Upper lobe of left lung (tissue), 6 donors: ENCODE data around the gene CHDH. TPM values are rescaled to one million over a fixed set of nuclear protein-coding genes. Genes with fewer than 3 reads are reported as not detected.

Experiments used
- ATAC-seq, 2 donors: fragments of 200-7000 bp; cut with Tn5 transposase; one replicate each; pipeline ENCODE4 v1.9.1; 2022; ENCODE audit warnings: mild to moderate bottlenecking in 2 of 2, moderate library complexity in 2 of 2; ENCODE audit not compliant: low FRiP score in 2 of 2
- DNase-seq, 2 donors: peaks; one replicate each; pipeline ENCODE4 v3.0.0-alpha.2; 2019 to 2020
- H3K27ac ChIP-seq, 4 donors: fragments of 200-600 bp; sonication (generic); one replicate each; pipeline ENCODE4 v1.5.1; 2016 to 2019
- H3K27me3 ChIP-seq, 4 donors: fragments of 200-600 bp; sonication (generic); one replicate each; pipeline ENCODE4 v1.5.1; 2017 to 2019
- H3K36me3 ChIP-seq, 4 donors: fragments of 200-600 bp; sonication (generic); one replicate each; pipeline ENCODE4 v1.5.1; 2016 to 2019
- H3K4me1 ChIP-seq, 4 donors: fragments of 200-600 bp; sonication (generic); one replicate each; pipeline ENCODE4 v1.5.1; 2018 to 2019
- H3K4me3 ChIP-seq, 4 donors: fragments of 200-600 bp; sonication (generic); one replicate each; pipeline ENCODE4 v1.5.1; 2017 to 2019; ENCODE audit warnings: mild to moderate bottlenecking in 2 of 4, moderate library complexity in 1 of 4
- H3K9me3 ChIP-seq, 4 donors: fragments of 200-600 bp; sonication (generic); one replicate each; pipeline ENCODE4 v1.5.1; 2018 to 2019
- CTCF ChIP-seq, 6 experiments: fragments of 450-650 bp in 4 of 6; fragments of 200-600 bp in 2 of 6; sonication (generic) in 2 of 6; IDR thresholded peaks; one replicate each; pipeline ENCODE4 v1.5.1; 2016 to 2019; ENCODE audit warnings: antibody characterized with exemption in 6 of 6
- EP300 ChIP-seq, 4 donors: sonication (generic); formaldehyde crosslinking; IDR thresholded peaks; one replicate each; pipeline ENCODE4 v1.5.1; 2017; ENCODE audit warnings: antibody characterized with exemption in 4 of 4, control low read depth in 2 of 4
- POLR2A ChIP-seq, 4 donors: fragments of 450-650 bp; IDR thresholded peaks; one replicate each; pipeline ENCODE4 v1.5.1; 2016 to 2017; ENCODE audit warnings: antibody characterized with exemption in 4 of 4, mild to moderate bottlenecking in 2 of 4
- POLR2AphosphoS5 ChIP-seq, 2 donors: sonication (generic); formaldehyde crosslinking; IDR thresholded peaks; one replicate each; pipeline ENCODE4 v1.5.1; 2017; ENCODE audit warnings: antibody characterized with exemption in 2 of 2
- WGBS, 2 donors: methylation state at CpG; one replicate each; pipeline ENCODE4 v1.1.5; 2017 to 2018; 5-methylcytosine and 5-hydroxymethylcytosine counted together
- total RNA-seq, 6 donors: library from RNA; depleted of rRNA in 4 of 6; stranded (reverse); fragments of >200 nt in 4 of 6; gene quantifications; one replicate each; pipeline versions ENCODE4 v1.1.0 to v1.2.1, GENCODE V29; 2016 to 2021
- donor health status: DM: no; HTN: no; CAD: no; lungs with moderate emphysema.
- donor health status: DM: no; HTN: yes; CAD: no; lungs with severe emphysema.

CHDH gene
- total RNA-seq, 6 donors from 2014 or later, result 9.1 to 20.9 (median 13.9) TPM

GRCh38 chr3:53795789-53796560 lies 50.2 kb downstream of the CHDH start:
- TF ChIP-seq POLR2A (IDR thresholded peaks at IDR 0.05) (no peak), CTCF (IDR thresholded peaks at IDR 0.05) (no peak), EP300 (IDR thresholded peaks at IDR 0.05) (no peak), POLR2AphosphoS5 (IDR thresholded peaks at IDR 0.05) (no peak)
- ATAC-seq, result no peak

GRCh38 chr3:53795176-53795575 lies 51.0 kb downstream of the CHDH start:
- 56 to 75% methylated on average over 3 of the region's 3 CpGs for WGBS, 2 donors
- Histone ChIP-seq H3K27ac (no peak overlapping the region), H3K27me3 (no peaks in the 10 kb centered on the region), H3K36me3 (no peaks in the 10 kb centered on the region), H3K4me1 (no peaks in the 10 kb centered on the region), H3K4me3 (no peak overlapping the region), H3K9me3 (no peaks in the 10 kb centered on the region)
- TF ChIP-seq POLR2A (IDR thresholded peaks at IDR 0.05), result no peak
- TF ChIP-seq EP300 (IDR thresholded peaks at IDR 0.05), result no peak
- TF ChIP-seq CTCF (IDR thresholded peaks at IDR 0.05), result no peak
- no peak for TF ChIP-seq POLR2AphosphoS5 (IDR thresholded peaks at IDR 0.05)
- no peak for DNase-seq
- no peak for ATAC-seq

More at GRCh38 chr3:53795789-53796560, 50.2 kb downstream of the CHDH start:
- no peaks in the 10 kb centered on the region for H3K4me1 ChIP-seq
- H3K9me3 ChIP-seq, result no peaks in the 10 kb centered on the region
- H3K27ac ChIP-seq, result no peak overlapping the region
- H3K36me3 ChIP-seq, result peaks cover 0 to 3% (median 0%) of the 10 kb centered on the region in 4 donors
- 40 to 51% methylated on average over 12 of the region's 12 CpGs for WGBS, 2 donors
- H3K27me3 ChIP-seq, result no peaks in the 10 kb centered on the region
- no peak for DNase-seq
- no peak overlapping the region for H3K4me3 ChIP-seq

- no peaks in the 10 kb centered on the region for H3K4me1 ChIP-seq
- no peaks in the 10 kb centered on the region for H3K36me3 ChIP-seq
- no peaks in the 10 kb centered on the region for H3K27me3 ChIP-seq
- DNase-seq (no peak), ATAC-seq (peak in 1 of 2 donors; percentile 20)
- H3K9me3 ChIP-seq, result no peaks in the 10 kb centered on the region
- WGBS, 2 donors, result 57 to 59% methylated on average over 3 of the region's 3 CpGs
- H3K4me3 ChIP-seq, result no peak overlapping the region
- TF ChIP-seq POLR2AphosphoS5 (IDR thresholded peaks at IDR 0.05), result no peak
- TF ChIP-seq CTCF (IDR thresholded peaks at IDR 0.05), result no peak
- TF ChIP-seq EP300 (IDR thresholded peaks at IDR 0.05), result no peak
- no peak for TF ChIP-seq POLR2A (IDR thresholded peaks at IDR 0.05)
- H3K27ac ChIP-seq, result no peak overlapping the region
These were observed 51.6 kb downstream of the CHDH start for GRCh38 chr3:53794597-53794996.

- H3K4me1 ChIP-seq, result no peaks in the 10 kb centered on the region
- ATAC-seq, result peak in 1 of 2 donors; percentile 11
- WGBS, 2 donors, result 63 to 77% methylated on average over 2 to 3 of the region's 3 CpGs
- no peaks in the 10 kb centered on the region for H3K36me3 ChIP-seq
- H3K27me3 ChIP-seq, result no peaks in the 10 kb centered on the region
- TF ChIP-seq CTCF (IDR thresholded peaks at IDR 0.05), result no peak
- no peak for TF ChIP-seq EP300 (IDR thresholded peaks at IDR 0.05)
- TF ChIP-seq POLR2AphosphoS5 (IDR thresholded peaks at IDR 0.05), result no peak
- no peak for TF ChIP-seq POLR2A (IDR thresholded peaks at IDR 0.05)
- H3K27ac ChIP-seq, result no peak overlapping the region
- DNase-seq, result peak in 1 of 2 donors; percentile 29
- no peaks in the 10 kb centered on the region for H3K9me3 ChIP-seq
- no peak overlapping the region for H3K4me3 ChIP-seq
These were observed 53.4 kb downstream of the CHDH start for GRCh38 chr3:53792866-53793265.

- Histone ChIP-seq H3K36me3 (no peaks in the 10 kb centered on the region), H3K4me1 (no peaks in the 10 kb centered on the region), H3K9me3 (no peaks in the 10 kb centered on the region), H3K4me3 (no peak overlapping the region), H3K27me3 (no peaks in the 10 kb centered on the region), H3K27ac (no peak overlapping the region)
- no peak for ATAC-seq
- DNase-seq, result no peak
- no peak for TF ChIP-seq EP300 (IDR thresholded peaks at IDR 0.05)
- 79 to 86% methylated on average over 7 of the region's 7 CpGs for WGBS, 2 donors
These were observed 54.9 kb downstream of the CHDH start for GRCh38 chr3:53791317-53791716.
